Esophagus muscularis mucosa (tissue), 4 donors: ENCODE measurements around the gene ZMYND19. TPM values are rescaled to one million over a fixed set of nuclear protein-coding genes. Genes with fewer than 3 reads are reported as not detected.
A peak's percentile ranks its signal among the peaks of the same experiment; 100 is the strongest.
"Not testable (repeated sequence)": the region's sequence is repeated elsewhere in the genome, so short reads cannot be mapped to it uniquely, and the experiment has no call there.

Experiments
- DNase-seq: peaks from one replicate; pipeline ENCODE4 v3.0.0-alpha.2; 2017; ENCODE audit errors: extremely low spot score
- H3K27ac ChIP-seq, 4 donors: fragments of 200-600 bp; sonication (generic); replicated peaks in 1 of 4; 1 replicate in 3 of 4; 2 replicates in 1 of 4; pipeline ENCODE4 v1.5.1; 2016 to 2019; ENCODE audit warnings: mild to moderate bottlenecking in 1 of 4
- H3K27me3 ChIP-seq, 4 donors: fragments of 200-600 bp; sonication (generic); one replicate each; pipeline versions ENCODE4 v1.5.1 to v1.6.0; 2016 to 2019
- H3K36me3 ChIP-seq, 4 donors: fragments of 200-600 bp; sonication (generic); one replicate each; pipeline ENCODE4 v1.5.1; 2016 to 2019
- H3K4me1 ChIP-seq, 4 donors: fragments of 200-600 bp; sonication (generic); one replicate each; pipeline ENCODE4 v1.5.1; 2016 to 2019
- H3K4me3 ChIP-seq, 4 donors: fragments of 200-600 bp; sonication (generic); 1 replicate in 2 of 4; 2 replicates in 2 of 4; pipeline ENCODE4 v1.5.1; 2016 to 2019; ENCODE audit warnings: mild to moderate bottlenecking in 4 of 4, moderate library complexity in 1 of 4
- H3K9me3 ChIP-seq, 4 donors: fragments of 200-600 bp; sonication (generic); 1 replicate in 3 of 4; 2 replicates in 1 of 4; pipeline ENCODE4 v1.5.1; 2016 to 2019
- CTCF ChIP-seq, 3 experiments: fragments of 200-600 bp in 2 of 3; fragments of 450-650 bp in 1 of 3; sonication (generic) in 2 of 3; IDR thresholded peaks; one replicate each; pipeline ENCODE4 v1.5.1; 2017 to 2019; ENCODE audit warnings: antibody characterized with exemption in 3 of 3, mild to moderate bottlenecking in 2 of 3, moderate library complexity in 1 of 3
- EP300 ChIP-seq: sonication (generic); formaldehyde crosslinking; IDR thresholded peaks from one replicate; pipeline ENCODE4 v1.6.1; 2017; ENCODE audit warnings: antibody characterized with exemption
- POLR2A ChIP-seq: fragments of 450-650 bp; IDR thresholded peaks from one replicate; pipeline ENCODE4 v1.6.1; 2017; ENCODE audit warnings: antibody characterized with exemption, moderate library complexity, mild to moderate bottlenecking, low read depth
- POLR2AphosphoS5 ChIP-seq, 2 donors: sonication (generic); formaldehyde crosslinking; IDR thresholded peaks; one replicate each; pipeline ENCODE4 v1.6.1; 2017; ENCODE audit warnings: antibody characterized with exemption in 2 of 2
- WGBS: methylation state at CpG from one replicate; pipeline ENCODE4 v1.1.5; 2018; 5-methylcytosine and 5-hydroxymethylcytosine counted together
- intact Hi-C: fragments of 100-400 bp; cut with DNase I; formaldehyde crosslinking; loops from one replicate; pipeline ENCODE4 v1.15.1; 2023
- total RNA-seq, 4 donors: library from RNA; depleted of rRNA; stranded (reverse); fragments of >200 nt; gene quantifications; one replicate each; pipeline versions ENCODE4 v1.1.0 to v1.2.1, GENCODE V29; 2016

Gene ZMYND19
- total RNA-seq, 4 donors from 2014 or later, result 10.4 to 18.3 (median 13.7) TPM

DNA sequence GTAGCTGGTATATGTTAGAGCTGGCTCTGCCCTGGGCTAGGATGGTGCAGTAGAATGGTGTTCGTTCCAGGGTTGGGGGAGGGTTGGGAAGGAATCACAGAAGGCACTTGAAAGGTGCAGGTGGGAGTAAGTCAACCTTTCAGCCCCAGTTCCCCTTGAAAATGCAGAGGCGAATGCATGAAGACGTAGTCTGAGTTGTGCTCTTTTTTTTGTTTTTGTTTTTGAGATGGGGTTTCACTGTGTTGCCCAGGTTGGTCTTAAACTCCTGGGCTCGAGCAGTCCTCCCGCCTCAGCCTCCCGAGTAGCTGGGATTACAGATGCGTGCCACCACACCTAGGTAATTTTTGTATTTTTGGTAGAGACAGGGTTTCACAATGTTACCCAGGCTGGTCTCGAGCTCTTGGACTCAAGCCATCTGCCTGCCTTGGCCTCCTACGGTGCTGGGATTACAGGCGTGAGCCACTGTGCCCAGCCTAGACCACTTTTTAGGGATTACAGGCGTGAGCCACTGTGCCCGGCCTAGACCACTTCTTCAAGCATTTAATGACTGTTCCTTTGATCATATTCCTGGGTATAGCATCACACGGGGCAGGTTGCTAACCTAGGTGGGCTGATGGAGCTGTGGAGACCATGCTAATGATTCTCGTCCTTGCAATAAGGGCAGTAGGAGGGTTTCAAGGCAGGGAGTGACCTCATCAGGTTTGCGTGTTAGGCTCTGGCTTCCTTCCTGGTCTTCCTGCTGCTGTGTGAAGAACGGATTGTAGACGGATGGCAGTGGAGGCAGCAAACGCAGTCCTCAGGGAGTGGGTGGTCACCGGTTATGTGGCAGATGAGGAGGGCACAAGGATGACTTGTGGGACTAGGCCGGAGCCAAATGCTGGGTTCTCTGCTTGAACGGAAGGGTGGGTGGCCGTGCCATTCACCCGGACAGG is 42.2 kb upstream of the ZMYND19 start:
- Histone ChIP-seq H3K27me3 (no peaks in the 10 kb centered on the region), H3K36me3 (no peaks in the 10 kb centered on the region), H3K4me1 (peaks cover 39 to 70% (median 54%) of the 10 kb centered on the region in 4 donors), H3K27ac (peak overlapping the region in 1 of 4 donors; percentile 20), H3K9me3 (no peaks in the 10 kb centered on the region), H3K4me3 (no peak overlapping the region)
- intact Hi-C loops, result no loop called here
- no peak for DNase-seq
- TF ChIP-seq POLR2A, result no peak
- 78% methylated on average over 23 of the region's 23 CpGs for WGBS

- Histone ChIP-seq H3K9me3 (no peaks in the 10 kb centered on the region), H3K4me3 (no peak overlapping the region), H3K36me3 (no peaks in the 10 kb centered on the region), H3K4me1 (peaks cover 39 to 69% (median 57%) of the 10 kb centered on the region in 4 donors), H3K27me3 (no peaks in the 10 kb centered on the region), H3K27ac (no peak overlapping the region)
- WGBS, result 88% methylated on average over 16 of the region's 16 CpGs
- no peak for DNase-seq
- intact Hi-C loops, result no loop called here
- TF ChIP-seq EP300 (no peak), POLR2A (no peak), POLR2AphosphoS5 (IDR thresholded peaks at IDR 0.05) (no peak), CTCF (IDR thresholded peaks at IDR 0.05) (no peak)
Observed at GRCh38 chr9:137631345-137632229, 41.3 kb upstream of the ZMYND19 start.

GRCh38 chr9:137630679-137631078 is 40.4 kb upstream of the ZMYND19 start:
- intact Hi-C loops, result no loop called here
- H3K36me3 ChIP-seq, result no peaks in the 10 kb centered on the region
- DNase-seq, result no peak
- H3K27ac ChIP-seq, result no peak overlapping the region
- TF ChIP-seq CTCF (IDR thresholded peaks at IDR 0.05) (no peak), EP300 (no peak), POLR2A (no peak), POLR2AphosphoS5 (IDR thresholded peaks at IDR 0.05) (no peak)
- H3K4me1 ChIP-seq, result peaks cover 39 to 66% (median 61%) of the 10 kb centered on the region in 4 donors
- 71% methylated on average over 4 of the region's 4 CpGs for WGBS
- H3K27me3 ChIP-seq, result no peaks in the 10 kb centered on the region
- no peaks in the 10 kb centered on the region for H3K9me3 ChIP-seq
- H3K4me3 ChIP-seq, result no peak overlapping the region

DNA sequence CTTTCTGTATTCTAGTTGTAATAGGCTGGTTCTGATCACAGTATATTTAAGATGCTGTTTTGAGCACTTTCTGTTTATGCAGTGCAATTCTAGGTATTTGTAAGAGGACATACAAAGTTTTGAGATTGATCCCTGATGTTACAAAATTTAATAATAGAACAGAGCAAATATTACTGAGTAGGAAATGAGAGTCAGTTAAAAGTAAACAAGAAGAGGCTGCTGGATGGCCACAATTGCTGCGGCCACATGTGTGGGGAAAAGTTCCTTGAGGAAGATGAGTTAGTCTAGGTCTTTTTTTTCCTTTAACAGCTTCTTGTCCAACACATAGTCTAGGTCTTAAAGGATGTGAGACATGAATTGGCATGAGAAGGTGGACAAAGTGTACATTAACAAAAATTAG is 39.8 kb upstream of the ZMYND19 start:
- peaks cover 39 to 70% (median 64%) of the 10 kb centered on the region in 4 donors for H3K4me1 ChIP-seq
- intact Hi-C loops, result no loop called here
- H3K36me3 ChIP-seq, result no peaks in the 10 kb centered on the region
- WGBS, result 33% methylated on average over 1 of the region's 1 CpG
- no peaks in the 10 kb centered on the region for H3K27me3 ChIP-seq
- no peaks in the 10 kb centered on the region for H3K9me3 ChIP-seq
- no peak overlapping the region for H3K4me3 ChIP-seq
- peak overlapping the region in 1 of 4 donors; percentile 23 for H3K27ac ChIP-seq
- TF ChIP-seq POLR2A (no peak), CTCF (IDR thresholded peaks at IDR 0.05) (no peak), EP300 (no peak), POLR2AphosphoS5 (IDR thresholded peaks at IDR 0.05) (no peak)
- DNase-seq, result no peak

DNA sequence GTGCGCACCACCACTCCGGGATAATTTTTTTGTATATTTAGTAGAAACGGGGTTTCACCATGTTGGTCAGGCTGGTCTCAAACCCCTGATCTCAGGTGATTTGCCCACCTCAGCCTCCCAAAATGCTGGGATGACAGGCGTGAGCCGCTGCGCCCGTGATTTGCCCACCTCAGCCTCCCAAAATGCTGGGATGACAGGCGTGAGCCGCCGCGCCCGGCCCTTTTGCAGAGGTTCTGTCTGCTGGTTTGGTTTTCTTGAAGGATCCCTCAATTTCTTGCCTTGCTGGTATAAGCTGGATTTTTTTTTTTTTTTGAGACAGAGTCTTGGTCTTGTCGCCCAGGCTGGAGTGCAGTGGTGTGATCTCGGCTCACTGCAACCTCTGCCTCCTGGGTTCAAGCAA is 37.1 kb upstream of the ZMYND19 start:
- peaks cover 34 to 74% (median 69%) of the 10 kb centered on the region in 4 donors for H3K4me1 ChIP-seq
- H3K4me3 ChIP-seq, H3K36me3 ChIP-seq, intact Hi-C loops, H3K9me3 ChIP-seq, H3K27me3 ChIP-seq, DNase-seq, H3K27ac ChIP-seq: not testable (repeated sequence)
- WGBS, result 95% methylated on average over 13 of the region's 14 CpGs
